COLO668 (cell line): ENCODE results near the gene SRSF6.
"Not testable (repeated sequence)": the region's sequence is repeated elsewhere in the genome, so short reads cannot be mapped to it uniquely, and the experiment has no call there.

ENCODE experiments used
- DNase-seq: peaks from one replicate; lab custom pipeline; 2025; ENCODE audit not compliant: unreplicated experiment; lab: John Stamatoyannopoulos, UW

The SRSF6 gene

DNA sequence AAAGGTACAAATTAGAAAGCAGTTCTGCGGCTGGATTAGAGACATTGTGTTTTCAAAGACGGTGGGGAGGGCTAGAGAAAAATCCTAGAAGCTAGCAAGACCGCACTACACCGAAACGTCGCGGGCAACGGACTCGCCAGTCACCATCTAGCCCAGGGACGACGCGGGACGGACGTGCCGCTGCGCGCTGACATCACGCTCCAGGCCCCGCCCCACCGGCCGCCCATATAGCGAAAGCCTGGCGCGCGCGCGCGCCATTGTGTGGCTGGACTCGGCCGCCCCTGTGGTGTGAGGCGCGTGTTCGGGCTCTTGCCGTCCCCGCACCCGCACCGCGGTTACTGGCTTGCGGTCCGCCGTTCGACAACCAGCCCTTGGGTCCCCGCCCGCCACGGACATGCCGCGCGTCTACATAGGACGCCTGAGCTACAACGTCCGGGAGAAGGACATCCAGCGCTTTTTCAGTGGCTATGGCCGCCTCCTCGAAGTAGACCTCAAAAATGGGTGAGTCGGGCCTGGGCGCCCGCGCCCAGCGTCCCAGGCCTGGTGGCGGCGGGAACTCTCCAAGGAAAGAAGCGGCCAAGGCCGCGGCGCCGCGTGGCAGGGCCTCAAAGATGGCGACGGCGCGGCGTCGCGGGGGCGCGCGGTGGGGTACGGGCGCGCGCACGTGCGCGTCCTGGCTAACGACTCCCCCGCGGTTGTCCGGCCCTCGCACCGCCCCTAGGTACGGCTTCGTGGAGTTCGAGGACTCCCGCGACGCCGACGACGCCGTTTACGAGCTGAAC is at the start of gene SRSF6:
Gene SRSF6, plus strand, starts transcription at position 257 of the 782 bp plus-strand sequence. Its CDS starts 138 bp downstream, at position 395.
- DNase-seq: peak; percentile 97

DNA sequence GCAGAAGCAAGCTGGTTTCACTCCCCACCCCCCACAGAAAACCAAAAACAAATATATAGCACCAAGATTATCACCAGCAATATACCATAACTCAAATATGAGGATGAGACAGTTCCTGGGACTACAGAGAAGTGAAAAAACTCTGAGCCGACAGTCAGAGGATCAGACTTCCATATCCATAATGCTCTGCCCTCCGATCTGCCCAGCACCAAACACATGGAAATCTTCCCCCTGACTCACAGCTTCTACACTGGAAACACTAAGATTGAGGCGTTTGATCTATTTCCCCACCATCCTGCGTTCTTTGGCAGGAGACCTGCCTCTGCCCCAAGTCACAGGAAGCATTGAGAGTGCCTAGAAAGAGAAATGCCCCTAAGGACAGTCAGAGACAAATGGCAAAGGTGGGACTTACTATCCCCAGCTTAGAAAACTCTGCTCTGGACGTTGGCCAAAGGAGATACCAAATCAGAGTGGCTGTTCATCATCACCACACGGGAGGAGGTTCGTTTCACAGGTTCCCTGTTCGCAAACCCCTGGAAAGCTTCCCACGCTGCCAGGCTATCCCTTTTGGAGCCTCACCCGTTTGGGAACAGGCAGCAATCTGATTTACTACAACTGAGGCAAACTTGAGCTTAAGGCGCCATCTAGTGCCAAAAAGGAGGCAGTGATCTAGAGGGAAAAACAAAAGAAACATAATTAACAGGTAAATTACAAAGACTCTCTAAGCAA is 48.7 kb upstream of the SRSF6 start:
- DNase-seq: peak; percentile 20

DNA sequence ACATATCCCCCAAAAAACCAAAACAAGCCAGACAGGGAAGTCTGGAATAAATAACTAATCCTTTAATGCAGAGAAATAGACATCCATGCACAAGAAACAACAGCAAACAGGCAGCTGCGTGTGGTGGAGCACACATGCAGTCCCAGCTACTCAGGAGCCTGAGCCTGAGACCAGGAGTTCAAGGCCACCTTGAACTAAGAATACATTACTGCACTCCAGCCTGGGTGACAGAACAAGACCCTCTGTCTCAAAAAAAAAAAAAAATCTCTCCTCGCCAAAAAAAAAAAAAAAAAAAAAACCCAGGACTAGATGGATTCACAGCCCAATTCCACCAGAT is 48.2 kb upstream of the SRSF6 start:
- no peak for DNase-seq

DNA sequence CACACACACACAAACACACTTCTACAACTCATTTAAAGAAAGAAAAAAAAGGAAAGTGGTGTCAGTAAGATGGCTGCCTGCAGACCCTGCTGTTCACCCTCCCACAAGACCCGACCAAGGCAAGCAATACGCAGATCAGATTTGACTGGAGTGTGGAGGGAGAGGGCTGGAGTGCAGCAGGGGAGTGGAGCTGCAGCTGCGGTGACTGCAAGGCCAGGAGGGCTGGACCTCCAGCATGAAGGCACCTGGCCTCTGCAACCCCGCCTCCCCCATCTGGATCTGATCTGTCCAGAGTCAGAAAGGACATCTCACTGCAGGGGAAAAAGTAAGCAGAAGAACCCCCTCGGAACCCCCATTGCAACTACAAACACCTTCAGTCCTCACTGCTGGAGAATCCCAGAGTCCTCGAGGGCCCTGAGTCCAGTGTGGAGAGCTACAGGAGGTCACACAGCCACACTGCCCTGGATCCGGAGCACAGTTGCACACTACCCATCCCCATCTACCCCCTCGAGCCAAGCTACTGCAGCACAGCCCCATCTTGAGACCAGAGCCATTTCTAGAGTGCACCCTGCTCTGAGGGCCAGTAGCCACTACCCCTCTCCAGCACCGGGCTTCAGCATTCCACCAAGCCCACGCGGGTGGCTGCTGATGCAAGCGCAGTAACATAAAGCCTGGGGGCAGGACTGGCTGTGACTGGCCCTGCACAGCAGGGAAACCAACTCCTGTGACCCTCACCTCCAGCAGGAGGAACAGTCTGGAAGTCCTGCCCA is 41.9 kb upstream of the SRSF6 start:
- no peak for DNase-seq

GRCh38 chr20:43416591-43417228 is 41.0 kb upstream of the SRSF6 start:
- no peak for DNase-seq

GRCh38 chr20:43420192-43420591 is 37.5 kb upstream of the SRSF6 start:
- no peak for DNase-seq

- DNase-seq: not testable (repeated sequence)
Measured at GRCh38 chr20:43420913-43421312, 36.8 kb upstream of the SRSF6 start.

DNA sequence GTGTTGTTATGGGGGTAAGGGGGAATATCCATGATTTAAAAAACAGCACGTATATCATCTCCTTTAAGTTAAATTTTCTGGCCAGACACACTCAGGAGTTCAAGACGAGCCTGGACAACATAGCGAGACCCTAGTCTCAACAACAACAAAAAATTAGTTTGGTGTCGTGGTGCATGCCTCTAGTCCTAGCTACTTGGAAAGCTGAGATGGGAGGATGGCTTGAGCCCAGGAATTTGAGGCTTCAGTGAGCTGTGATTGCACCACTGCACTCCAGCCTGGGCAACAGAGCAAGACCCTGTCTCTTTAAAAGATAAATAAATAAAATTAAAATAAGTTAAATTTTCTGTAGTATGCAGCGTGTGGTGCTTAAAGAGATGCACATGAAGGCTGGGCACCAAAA is 31.5 kb upstream of the SRSF6 start:
- no peak for DNase-seq

- DNase-seq: no peak
Measured at GRCh38 chr20:43430265-43431133, 27.2 kb upstream of the SRSF6 start.

- no peak for DNase-seq
Measured at GRCh38 chr20:43431134-43431519, 26.6 kb upstream of the SRSF6 start.

- no peak for DNase-seq
Measured at GRCh38 chr20:43432498-43432897, 25.2 kb upstream of the SRSF6 start.

DNA sequence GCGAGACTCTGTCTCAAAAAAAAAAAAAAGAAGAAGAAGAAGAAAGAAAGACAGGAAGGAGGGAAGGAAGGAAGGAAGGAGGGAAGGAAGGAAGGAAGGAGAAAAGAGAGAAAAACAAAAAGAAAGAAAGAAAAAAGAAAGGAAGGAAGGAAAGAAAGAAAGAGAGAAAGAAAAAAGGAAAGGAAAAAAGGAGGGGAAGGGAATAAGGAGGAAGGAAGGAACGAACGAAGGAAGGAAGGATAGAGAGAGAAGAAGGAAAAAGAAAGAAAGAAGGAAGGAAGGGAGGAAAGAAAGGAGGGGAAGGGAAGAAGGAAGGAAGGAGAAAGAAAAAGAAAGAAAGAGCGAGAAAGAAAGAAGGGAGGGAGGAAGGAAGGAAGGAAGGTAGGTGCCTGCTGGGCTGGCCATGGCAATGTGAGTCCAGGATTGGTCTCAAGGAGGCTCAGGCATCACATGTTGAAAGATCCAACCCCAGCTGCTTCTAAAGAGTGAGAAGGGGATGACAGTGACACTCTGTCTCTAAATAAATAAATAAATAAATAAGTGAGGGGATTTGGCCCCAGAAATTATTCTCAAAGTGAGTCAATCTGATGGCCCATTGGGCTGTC is 24.3 kb upstream of the SRSF6 start:
- no peak for DNase-seq

DNA sequence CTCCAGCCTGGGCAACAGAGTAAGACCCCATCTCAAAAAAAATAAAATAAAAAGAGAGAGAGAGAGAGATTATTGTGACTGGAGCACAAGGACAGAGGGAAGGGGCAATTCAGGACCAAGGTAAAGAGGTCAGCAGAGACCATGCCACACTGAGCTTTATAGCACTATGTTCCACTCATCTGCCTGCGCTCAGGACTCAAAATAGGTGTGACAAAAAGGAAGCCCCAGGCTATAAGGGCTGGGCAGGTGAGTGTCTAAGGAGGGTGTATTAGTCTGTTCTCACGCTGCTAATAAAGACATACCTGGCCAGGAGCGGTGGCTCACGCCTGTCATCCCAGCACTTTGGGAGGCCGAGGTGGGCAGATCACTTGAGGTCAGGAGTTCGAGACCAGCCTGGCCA is 23.1 kb upstream of the SRSF6 start:
- DNase-seq: no peak

DNA sequence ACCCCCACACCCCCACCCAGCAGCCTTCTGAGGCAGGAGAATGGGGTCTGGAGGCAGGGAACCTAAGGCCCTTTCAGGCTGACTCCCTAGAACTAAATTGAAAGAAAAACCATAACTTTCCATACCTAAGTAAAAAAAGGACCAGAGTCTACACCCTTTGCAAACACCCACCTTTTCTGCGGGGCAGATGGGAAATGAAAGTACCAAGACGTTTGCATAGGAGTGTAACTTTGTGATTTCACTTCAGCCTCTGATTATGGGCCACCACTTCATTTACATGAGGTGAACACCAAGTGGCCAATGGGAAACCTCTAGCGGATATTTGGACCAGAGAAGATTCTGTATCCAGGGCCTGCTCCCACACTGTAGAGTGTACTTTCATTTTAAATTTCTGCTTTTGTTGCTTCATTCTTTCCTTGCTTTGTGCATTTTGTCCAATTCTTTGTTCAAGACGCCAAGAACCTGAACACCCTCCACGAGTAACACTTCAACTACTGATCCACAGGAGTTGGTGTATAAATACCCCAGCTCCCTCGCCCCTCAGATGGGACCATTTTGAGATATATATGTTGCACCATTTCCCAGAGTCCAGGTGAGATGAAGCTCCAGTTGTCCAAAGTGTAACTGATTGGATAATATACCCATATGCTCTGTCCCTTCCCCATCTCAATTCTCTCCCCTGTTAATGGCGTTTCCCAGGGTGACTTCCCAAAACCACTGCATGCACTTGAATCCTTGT is 18.9 kb upstream of the SRSF6 start:
- no peak for DNase-seq

DNA sequence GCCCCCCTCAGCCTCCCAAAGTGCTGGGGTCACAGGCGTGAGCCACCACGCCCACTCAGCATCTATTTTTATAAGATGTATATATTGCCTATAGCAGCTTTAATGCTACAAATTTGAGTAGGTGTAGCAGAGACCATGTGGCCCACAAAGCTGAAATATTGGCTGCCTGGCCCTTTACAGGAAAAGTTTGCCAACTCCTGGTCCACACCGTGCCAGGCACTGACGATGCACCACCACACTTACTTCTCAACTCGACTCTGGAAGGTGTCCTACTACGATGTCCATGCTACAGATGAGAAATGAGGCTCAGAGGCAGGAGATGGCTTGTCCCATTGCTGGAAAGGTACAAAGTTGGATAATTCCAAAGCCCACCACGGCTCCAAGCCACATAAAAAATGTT is 17.2 kb upstream of the SRSF6 start:
- DNase-seq: no peak

DNA sequence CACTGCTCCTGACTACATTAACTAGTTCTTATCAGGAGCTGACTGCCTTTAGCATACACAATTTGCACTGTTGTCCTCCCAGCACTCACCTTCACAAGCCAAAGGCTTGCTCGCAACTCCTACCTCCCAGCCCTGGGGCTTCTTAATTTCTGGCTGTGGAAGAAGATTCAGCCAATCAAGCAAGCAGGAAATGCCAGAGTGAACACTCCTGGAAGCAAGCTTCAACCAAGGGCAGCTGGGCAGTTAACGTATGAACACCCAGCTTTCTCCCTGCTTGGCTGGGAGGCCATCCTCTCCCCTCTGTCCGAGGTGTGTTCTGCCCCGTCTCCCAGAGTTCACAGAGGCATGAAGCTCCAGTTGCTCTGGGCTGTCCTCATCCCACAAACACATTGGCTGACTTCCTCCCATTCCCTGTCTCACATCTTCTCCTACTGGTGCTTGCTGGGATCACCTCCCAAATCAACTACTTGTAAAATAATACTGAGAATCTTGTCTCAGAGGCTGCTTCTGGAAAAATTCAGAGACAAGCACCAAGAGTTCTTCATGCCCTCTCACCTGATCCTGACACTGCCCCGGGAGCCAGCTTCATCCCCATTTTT is 15.3 kb upstream of the SRSF6 start:
- DNase-seq: no peak

DNA sequence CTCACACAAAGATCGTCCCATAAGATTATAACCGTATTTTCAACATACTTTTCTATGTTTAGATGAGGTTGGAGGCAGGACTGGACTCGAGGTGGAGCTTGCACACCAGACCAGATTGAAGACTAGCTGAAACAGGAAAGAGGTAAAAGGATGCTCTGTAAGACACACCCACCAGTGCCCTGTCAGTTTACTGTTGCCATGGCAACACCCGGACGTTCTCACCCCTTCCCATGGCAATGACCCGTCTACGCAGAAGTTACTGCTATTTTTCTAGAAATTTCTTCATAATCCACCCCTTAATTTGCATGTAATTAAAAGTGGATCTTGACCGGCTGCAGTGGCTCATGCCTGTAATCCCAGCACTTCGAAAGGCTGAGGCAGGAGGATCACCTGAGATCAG is 13.6 kb upstream of the SRSF6 start:
- no peak for DNase-seq

- no peak for DNase-seq
Measured at GRCh38 chr20:43446361-43446879, 11.3 kb upstream of the SRSF6 start.

GRCh38 chr20:43448431-43448747 is 9.3 kb upstream of the SRSF6 start:
- DNase-seq: not testable (repeated sequence)
